Pancreas (tissue), 10 donors: ENCODE data around the gene HADHA. TPM values are rescaled to one million over a fixed set of nuclear protein-coding genes. Genes with fewer than 3 reads are reported as not detected.

ENCODE experiments used
- ATAC-seq, 4 donors: fragments of 200-7000 bp; cut with Tn5 transposase; one replicate each; pipeline versions ENCODE4 v1.8.0 to v1.9.1; 2020; ENCODE audit warnings: mild to moderate bottlenecking in 4 of 4, moderate library complexity in 4 of 4
- DNase-seq, 6 donors: peaks; one replicate each; pipeline ENCODE4 v3.0.0-alpha.2; 2020
- FAIRE-seq: peaks from 2 replicates; lab custom pipeline; 2012; peaks lifted over from hg19 to GRCh38; lab: Jason Lieb, UNC
- H3K27ac ChIP-seq, 4 donors: fragments of 200-600 bp; sonication (generic); 1 replicate in 3 of 4; 2 replicates in 1 of 4; pipeline versions ENCODE4 v1.5.0 to v1.8.0; 2020
- H3K27me3 ChIP-seq, 4 donors: fragments of 200-600 bp; one replicate each; pipeline ENCODE4 v1.8.0; 2021
- H3K36me3 ChIP-seq, 3 donors: fragments of 200-600 bp; sonication (generic) in 1 of 3; one replicate each; pipeline versions ENCODE4 v1.5.0 to v1.8.0; 2020 to 2021
- H3K4me1 ChIP-seq, 3 donors: fragments of 200-600 bp; one replicate each; pipeline ENCODE4 v1.8.0; 2021
- H3K4me3 ChIP-seq, 4 donors: fragments of 200-600 bp; sonication (generic) in 2 of 4; one replicate each; pipeline versions ENCODE4 v1.5.0 to v1.8.0; 2020 to 2021
- H3K9me3 ChIP-seq, 4 donors: fragments of 200-600 bp; one replicate each; pipeline ENCODE4 v1.8.0; 2021
- WGBS, 2 donors: extraction: QIAGEN DNeasy Blood & Tissue Kit; methylation state at CpG; one replicate each; pipeline ENCODE4 v1.1.7; 2013; 5-methylcytosine and 5-hydroxymethylcytosine counted together
- intact Hi-C, 3 donors: fragments of 100-400 bp; cut with DNase I; formaldehyde crosslinking; loops; one replicate each; pipeline versions ENCODE4 v1.11.1 to v1.14.2; 2022
- polyA plus RNA-seq, 2 donors: library from polyadenylated mRNA; stranded (reverse); fragments of 200-250 nt; gene quantifications; one replicate each; pipeline ENCODE4 v1.2.3, GENCODE V29; 2013
- total RNA-seq, 6 donors: library from RNA; stranded (reverse); fragmentation: NEBNext Ultra II Directional in 4 of 6; extraction: Animal tissue kit (Norgen Biotek cat#: 25700) in 4 of 6; gene quantifications; one replicate each; pipeline versions ENCODE4 v1.2.1 to v1.2.4, GENCODE V29; 2021 to 2023
- TF ChIP-seq, protein P1 (sequence below), 4 donors: fragments of 200-600 bp; sonication (generic) in 3 of 4; IDR thresholded peaks; one replicate each; pipeline versions ENCODE4 v1.5.0 to v1.8.0; 2021; ENCODE audit warnings: antibody characterized with exemption in 4 of 4
- donor health status: healthy with polysubstance abuse.
- donor health status: DM: no; HTN: no; CAD: no; lungs with moderate emphysema.
- donor health status: DM: no; HTN: no; CAD: no.
- donor health status: control.
- donor health status: control.
- donor health status: Bipolar disorder and iron deficiency.
- donor health status: DM: yes; HTN: yes; CAD: no.
- donor health status: DM: no; HTN: no; CAD: no.
- donor health status: DM: no; HTN: no; CAD: no.
- donor health status: DM: yes; HTN: yes; CAD: no.

Gene HADHA
- total and polyA plus RNA-seq, 8 donors: 32.1 to 89.6 (median 67.6) TPM

DNA sequence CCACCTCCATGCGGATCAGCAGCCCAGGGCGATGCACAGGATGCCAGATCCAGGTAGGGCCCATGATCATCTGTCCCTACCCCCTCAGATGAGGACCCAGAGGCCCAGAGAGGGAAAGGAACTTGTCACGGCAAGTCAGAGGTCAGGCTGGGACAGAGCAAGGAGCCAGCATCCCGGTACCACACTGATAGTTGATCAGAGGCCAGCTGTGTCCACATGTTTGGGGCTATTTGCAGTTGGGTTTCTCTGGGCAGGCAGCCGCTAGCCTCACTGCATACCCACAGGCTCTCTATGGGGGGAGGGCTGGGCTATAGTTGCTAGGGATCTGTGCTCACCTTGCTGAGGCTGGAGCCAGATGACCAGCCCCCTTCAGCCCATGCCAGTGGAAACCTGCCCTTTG lies 62.0 kb downstream of the HADHA start:
- DNase-seq (no peak), ATAC-seq (no peak), FAIRE-seq (no peak)
- Histone ChIP-seq H3K36me3 (no peaks in the 10 kb centered on the region), H3K4me1 (peaks cover 0 to 3% (median 0%) of the 10 kb centered on the region in 3 donors), H3K27ac (no peak overlapping the region), H3K27me3 (no peaks in the 10 kb centered on the region), H3K9me3 (no peaks in the 10 kb centered on the region), H3K4me3 (no peak overlapping the region)
- 76 to 77% methylated on average over 5 of the region's 5 CpGs for WGBS, 2 donors
- TF ChIP-seq, protein P1, sequence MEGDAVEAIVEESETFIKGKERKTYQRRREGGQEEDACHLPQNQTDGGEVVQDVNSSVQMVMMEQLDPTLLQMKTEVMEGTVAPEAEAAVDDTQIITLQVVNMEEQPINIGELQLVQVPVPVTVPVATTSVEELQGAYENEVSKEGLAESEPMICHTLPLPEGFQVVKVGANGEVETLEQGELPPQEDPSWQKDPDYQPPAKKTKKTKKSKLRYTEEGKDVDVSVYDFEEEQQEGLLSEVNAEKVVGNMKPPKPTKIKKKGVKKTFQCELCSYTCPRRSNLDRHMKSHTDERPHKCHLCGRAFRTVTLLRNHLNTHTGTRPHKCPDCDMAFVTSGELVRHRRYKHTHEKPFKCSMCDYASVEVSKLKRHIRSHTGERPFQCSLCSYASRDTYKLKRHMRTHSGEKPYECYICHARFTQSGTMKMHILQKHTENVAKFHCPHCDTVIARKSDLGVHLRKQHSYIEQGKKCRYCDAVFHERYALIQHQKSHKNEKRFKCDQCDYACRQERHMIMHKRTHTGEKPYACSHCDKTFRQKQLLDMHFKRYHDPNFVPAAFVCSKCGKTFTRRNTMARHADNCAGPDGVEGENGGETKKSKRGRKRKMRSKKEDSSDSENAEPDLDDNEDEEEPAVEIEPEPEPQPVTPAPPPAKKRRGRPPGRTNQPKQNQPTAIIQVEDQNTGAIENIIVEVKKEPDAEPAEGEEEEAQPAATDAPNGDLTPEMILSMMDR (IDR thresholded peaks at IDR 0.05): no peak
- intact Hi-C loops: no loop called here

DNA sequence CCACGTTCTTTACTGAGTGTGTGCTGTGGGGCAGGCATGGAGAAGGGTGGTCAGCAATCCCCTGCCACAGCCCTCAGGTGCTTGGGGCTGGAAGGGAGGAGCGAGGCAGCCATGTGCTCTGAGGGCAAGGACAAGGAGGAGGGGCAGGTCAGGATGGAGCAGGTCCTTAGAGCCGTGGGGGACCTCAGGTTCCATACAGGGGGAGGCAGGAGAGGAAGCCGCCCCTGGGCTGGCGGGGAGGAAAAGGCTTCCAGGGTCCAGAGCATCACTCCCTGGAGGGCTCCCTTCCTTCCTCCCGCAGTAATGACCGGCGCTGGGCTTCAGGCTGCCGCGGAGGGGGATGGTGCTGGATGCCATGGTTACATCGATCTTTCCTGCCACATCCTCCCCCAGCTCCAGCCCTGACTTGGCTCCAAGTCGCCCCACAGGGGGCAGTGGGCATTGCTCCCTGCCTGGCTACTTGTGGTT lies 65.0 kb downstream of the HADHA start:
- FAIRE-seq: no peak
- TF ChIP-seq, protein P1 (IDR thresholded peaks at IDR 0.05): no peak
- Histone ChIP-seq H3K9me3 (no peaks in the 10 kb centered on the region), H3K4me1 (peaks cover 0 to 3% (median 0%) of the 10 kb centered on the region in 3 donors), H3K27me3 (no peaks in the 10 kb centered on the region), H3K36me3 (no peaks in the 10 kb centered on the region), H3K4me3 (peak overlapping the region in 1 of 4 donors; percentile 48), H3K27ac (no peak overlapping the region)
- intact Hi-C loops: no loop called here
- peak in 3 of 4 donors; percentile 7 to 16 (median 8) for ATAC-seq
- WGBS, 2 donors: 22 to 25% methylated on average over 6 to 12 of the region's 12 CpGs
- peak in 1 of 6 donors; percentile 61 for DNase-seq

DNA sequence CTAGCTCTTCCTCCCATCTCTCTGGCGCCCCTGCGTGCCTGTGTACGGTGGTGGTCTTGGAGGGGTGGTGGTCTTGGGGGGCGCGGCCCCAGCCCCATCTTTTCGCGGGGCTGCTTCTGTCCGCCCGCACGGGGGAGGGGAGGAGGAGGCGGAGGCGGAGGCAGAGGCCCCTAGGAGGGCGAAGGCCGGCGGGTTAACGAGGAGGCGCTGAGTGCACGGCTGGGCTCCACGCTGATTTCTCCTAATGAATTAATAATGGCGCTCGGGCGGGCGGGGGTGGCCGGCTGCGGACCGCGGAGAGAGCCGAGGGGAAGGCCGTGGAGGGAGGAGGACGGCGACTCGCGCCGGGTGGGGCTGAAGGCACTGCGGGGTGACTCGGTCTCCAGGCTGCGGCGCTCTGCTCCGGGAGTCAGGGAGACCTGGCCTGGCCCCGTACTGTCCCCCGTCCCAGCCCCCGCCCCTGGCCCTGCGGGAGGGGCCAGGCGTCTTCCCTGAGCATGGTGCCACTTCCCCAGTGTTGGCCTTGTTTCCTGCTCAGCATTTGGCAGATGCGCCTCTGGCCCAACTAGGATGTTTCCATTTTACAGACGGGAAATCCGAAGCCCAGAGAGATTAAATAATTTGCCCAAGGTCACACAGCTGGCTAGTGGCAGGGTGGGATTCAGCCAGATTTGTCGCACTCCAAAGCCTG lies 65.5 kb downstream of the HADHA start:
- H3K27ac ChIP-seq: no peak overlapping the region
- no peak for FAIRE-seq
- 2 to 7% methylated on average over 39 to 48 of the region's 48 CpGs for WGBS, 2 donors

DNA sequence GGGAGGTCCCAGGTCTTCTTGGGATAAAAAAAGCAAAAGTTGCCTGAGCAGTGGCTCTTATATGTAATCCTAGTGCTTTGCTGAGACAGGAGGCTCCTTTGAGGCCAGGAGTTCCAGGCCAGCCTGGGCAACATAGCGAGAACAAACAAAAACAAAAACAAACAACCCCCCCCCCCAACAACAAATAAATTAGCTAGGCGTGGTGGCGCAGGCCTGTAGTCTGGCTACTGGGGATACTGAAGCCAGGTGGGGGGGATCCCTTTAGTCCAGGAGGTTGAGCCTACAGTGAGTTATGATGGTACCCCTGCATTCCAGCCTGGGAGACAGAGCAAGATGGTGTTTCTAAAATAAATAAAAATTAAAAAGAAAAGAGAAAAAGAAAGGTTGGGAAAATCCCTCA lies 66.2 kb downstream of the HADHA start:
- no peak overlapping the region for H3K27ac ChIP-seq
- TF ChIP-seq, protein P1 (IDR thresholded peaks at IDR 0.05): no peak
- H3K27me3 ChIP-seq: no peaks in the 10 kb centered on the region
- no peak overlapping the region for H3K4me3 ChIP-seq
- WGBS, 2 donors: 87 to 100% methylated on average over 3 of the region's 3 CpGs
- FAIRE-seq (no peak), DNase-seq (no peak), ATAC-seq (no peak)
- intact Hi-C loops: no loop called here
- H3K9me3 ChIP-seq: no peaks in the 10 kb centered on the region
- H3K4me1 ChIP-seq: peaks cover 0 to 8% (median 4%) of the 10 kb centered on the region in 3 donors
- H3K36me3 ChIP-seq: no peaks in the 10 kb centered on the region

More for the DNA sequence above, 65.5 kb downstream of the HADHA start:
- DNase-seq (peak in 2 of 6 donors; percentile 25 to 64), ATAC-seq (peak in 3 of 4 donors; percentile 63 to 86 (median 76))
- intact Hi-C loops: no loop called here
- TF ChIP-seq, protein P1 (IDR thresholded peaks at IDR 0.05): no peak
- no peaks in the 10 kb centered on the region for H3K36me3 ChIP-seq
- H3K27me3 ChIP-seq: no peaks in the 10 kb centered on the region
- no peaks in the 10 kb centered on the region for H3K9me3 ChIP-seq
- peaks cover 0 to 3% (median 0%) of the 10 kb centered on the region in 3 donors for H3K4me1 ChIP-seq
- H3K4me3 ChIP-seq: peak overlapping the region; percentile 17 to 48 (median 20)

DNA sequence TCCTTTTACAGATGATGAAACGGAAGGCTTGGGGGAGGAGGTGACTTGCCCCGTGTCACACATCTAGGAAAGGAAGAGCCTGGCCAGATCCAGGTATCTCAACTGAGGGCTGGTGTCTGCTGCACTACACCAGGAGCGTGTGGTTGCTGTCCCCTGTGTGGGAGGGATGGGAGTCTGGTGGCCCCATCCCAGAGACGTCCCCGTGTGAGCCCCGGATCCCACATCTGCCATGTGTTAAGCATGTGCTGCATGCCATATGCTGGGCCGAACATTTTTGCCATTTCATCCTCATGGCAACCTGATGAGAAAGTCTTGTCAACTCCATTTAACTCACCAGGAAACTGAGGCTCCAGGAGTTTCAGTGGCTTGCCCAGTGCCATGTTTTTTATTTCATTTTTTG lies 67.3 kb downstream of the HADHA start:
- WGBS, 2 donors: 92% methylated on average over 7 of the region's 7 CpGs
- intact Hi-C loops: no loop called here
- H3K4me3 ChIP-seq: no peak overlapping the region
- no peaks in the 10 kb centered on the region for H3K27me3 ChIP-seq
- H3K36me3 ChIP-seq: no peaks in the 10 kb centered on the region
- H3K4me1 ChIP-seq: peaks cover 0 to 9% (median 4%) of the 10 kb centered on the region in 3 donors
- no peak for DNase-seq
- ATAC-seq: no peak
- no peak for FAIRE-seq
- TF ChIP-seq, protein P1 (IDR thresholded peaks at IDR 0.05): no peak
- no peak overlapping the region for H3K27ac ChIP-seq
- H3K9me3 ChIP-seq: no peaks in the 10 kb centered on the region
